HG03520 (cell line): ENCODE data around the gene CASR.
"Not testable (repeated sequence)": the region's sequence is repeated elsewhere in the genome, so short reads cannot be mapped to it uniquely, and the experiment has no call there.

Experiments
- ATAC-seq: cut with Tn5 transposase; IDR thresholded peaks from one replicate; pipeline ENCODE4 v1.9.1; 2021; ENCODE audit warnings: mild to moderate bottlenecking, moderate library complexity; ENCODE audit not compliant: unreplicated experiment

CASR gene, protein sequence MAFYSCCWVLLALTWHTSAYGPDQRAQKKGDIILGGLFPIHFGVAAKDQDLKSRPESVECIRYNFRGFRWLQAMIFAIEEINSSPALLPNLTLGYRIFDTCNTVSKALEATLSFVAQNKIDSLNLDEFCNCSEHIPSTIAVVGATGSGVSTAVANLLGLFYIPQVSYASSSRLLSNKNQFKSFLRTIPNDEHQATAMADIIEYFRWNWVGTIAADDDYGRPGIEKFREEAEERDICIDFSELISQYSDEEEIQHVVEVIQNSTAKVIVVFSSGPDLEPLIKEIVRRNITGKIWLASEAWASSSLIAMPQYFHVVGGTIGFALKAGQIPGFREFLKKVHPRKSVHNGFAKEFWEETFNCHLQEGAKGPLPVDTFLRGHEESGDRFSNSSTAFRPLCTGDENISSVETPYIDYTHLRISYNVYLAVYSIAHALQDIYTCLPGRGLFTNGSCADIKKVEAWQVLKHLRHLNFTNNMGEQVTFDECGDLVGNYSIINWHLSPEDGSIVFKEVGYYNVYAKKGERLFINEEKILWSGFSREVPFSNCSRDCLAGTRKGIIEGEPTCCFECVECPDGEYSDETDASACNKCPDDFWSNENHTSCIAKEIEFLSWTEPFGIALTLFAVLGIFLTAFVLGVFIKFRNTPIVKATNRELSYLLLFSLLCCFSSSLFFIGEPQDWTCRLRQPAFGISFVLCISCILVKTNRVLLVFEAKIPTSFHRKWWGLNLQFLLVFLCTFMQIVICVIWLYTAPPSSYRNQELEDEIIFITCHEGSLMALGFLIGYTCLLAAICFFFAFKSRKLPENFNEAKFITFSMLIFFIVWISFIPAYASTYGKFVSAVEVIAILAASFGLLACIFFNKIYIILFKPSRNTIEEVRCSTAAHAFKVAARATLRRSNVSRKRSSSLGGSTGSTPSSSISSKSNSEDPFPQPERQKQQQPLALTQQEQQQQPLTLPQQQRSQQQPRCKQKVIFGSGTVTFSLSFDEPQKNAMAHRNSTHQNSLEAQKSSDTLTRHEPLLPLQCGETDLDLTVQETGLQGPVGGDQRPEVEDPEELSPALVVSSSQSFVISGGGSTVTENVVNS

DNA sequence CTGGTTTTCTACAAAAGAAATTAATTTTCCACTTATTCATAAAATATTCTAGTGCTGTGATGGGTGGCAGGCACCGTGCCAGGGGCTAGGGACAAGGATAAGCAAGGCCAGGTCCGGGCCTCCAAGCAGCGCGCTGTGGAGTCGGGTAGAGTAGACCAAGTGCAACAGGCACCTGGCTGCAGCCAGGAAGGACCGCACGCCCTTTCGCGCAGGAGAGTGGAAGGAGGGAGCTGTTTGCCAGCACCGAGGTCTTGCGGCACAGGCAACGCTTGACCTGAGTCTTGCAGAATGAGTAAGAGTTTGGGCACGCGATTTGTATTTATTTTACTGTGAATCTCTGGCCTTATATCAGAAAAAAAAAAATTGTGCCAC lies at the start of gene CASR:
CASR (plus strand) TSS at position 148 of the 372 bp plus-strand sequence. CDS start 70,522 bp downstream, outside the sequence.
- ATAC-seq, result no peak

DNA sequence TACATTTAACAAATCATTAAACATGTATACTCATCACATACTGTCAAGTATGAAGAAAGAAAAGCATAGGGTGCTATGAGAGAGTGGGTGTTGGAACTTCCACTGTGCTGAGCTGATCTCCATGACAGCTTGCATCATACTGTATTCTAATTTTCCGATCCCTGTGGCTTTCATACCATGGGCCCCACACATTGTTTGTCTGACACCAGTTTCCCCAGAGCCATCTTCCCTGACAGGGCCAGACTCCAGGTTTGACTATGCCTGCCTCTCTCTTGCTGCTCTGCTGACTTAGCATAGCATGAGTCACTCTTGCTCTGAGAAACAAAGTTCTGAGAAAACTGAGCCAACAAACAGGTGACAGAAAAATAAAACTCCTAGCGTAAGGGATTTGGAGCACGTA lies 37.0 kb upstream of the CASR start:
- ATAC-seq, result no peak

DNA sequence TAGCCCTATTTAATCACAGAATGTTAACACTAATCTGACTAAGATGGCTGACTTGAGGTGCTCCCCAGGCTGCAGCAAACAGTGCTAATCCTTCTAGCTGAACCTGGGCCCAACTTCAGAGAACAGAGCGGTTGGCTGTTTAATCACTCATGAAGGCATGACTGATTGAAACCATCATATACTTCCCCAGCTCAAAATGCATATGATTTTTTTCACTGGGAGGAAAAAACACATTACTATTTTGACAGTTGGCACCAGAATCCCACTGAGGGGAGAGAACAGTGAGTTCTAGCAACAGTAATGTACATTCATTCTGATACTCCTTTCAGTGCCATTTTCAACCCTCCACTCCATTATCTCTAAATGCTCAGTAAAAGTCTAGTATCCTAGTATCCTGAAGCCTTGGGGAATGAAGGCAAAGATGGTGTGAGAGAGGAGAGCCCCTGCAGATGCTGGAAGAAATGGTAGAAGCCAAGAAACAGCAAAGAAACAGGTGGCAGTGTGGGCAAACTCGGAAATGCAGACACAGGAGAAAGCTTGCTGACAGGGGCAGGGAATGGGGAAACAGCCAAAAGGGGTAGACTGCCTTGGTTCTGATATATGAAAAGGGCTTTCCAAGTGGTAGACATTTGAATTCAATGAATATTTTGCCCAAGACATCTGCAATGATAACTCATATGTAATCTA lies 34.4 kb upstream of the CASR start:
- ATAC-seq, result no peak

DNA sequence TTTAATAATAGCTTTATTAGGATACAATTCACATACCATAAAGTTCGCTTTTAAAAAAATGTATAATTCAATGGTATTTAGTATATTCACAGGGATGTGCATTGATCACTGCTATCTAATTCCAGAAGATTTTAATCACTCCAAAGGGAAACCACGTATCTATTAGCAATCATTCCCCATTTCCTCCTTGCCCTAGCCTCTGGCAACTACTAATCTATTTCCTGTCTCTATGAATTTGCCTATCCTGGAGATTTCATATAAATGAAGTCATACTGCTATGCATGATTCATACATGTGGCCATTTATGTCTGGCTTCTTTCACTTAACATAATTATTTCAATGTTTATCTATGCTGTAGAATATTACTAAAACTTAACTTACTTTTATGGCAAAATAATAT lies 32.0 kb upstream of the CASR start:
- ATAC-seq, result no peak

DNA sequence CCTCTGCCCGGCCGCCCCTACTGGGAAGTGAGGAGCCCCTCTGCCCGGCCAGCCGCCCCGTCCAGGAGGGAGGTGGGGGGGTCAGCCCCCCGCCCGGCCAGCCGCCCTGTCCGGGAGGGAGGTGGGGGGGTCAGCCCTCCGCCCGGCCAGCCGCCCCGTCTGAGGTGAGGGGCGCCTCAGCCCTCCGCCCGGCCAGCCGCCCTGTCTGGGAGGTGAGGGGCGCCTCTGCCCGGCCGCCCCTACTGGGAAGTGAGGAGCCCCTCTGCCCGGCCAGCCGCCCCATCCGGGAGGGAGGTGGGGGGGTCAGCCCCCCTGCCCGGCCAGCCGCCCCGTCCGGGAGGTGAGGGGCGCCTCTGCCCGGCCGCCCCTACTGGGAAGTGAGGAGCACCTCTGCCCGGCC lies 18.5 kb upstream of the CASR start:
- ATAC-seq, result not testable (repeated sequence)

DNA sequence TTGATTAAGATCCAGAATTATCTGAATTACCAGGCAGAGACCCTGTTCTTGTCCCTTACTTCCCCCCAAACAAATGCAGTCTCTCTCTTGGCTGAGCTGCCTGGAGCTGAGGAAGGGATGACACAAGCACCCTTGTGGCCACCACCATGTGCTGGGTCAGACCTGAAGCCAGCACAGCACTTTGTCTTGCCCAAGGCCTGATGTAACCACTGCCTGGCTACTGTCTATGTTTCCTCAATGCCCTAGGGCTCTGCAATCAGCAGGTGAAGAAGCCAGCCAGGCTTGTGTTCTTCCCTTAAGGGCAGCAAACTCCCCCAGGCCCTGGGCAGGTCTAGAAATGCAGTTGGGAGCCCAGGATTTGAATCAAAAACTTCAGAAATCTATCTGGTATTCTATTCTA lies 15.8 kb upstream of the CASR start:
- ATAC-seq, result no peak

DNA sequence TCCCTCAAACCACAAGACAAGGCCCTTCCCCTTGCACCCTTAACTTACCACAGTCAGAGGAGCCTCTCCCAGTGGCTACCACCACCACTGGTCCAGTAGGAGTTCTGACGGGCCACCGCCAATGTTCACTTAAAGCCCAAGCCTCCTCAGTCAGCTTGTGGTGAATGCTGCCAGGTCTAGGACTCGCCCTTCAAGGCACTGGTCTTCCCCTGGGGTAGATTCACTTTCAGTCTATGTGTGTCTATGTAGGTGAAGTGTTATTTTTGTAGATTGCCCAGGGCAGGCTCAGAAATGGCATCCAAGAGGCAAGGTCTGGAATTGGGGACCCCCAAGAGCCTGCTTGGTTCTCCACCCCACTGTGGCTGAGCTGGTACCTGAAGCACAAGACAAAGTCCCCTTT lies 15.4 kb upstream of the CASR start:
- ATAC-seq, result no peak

DNA sequence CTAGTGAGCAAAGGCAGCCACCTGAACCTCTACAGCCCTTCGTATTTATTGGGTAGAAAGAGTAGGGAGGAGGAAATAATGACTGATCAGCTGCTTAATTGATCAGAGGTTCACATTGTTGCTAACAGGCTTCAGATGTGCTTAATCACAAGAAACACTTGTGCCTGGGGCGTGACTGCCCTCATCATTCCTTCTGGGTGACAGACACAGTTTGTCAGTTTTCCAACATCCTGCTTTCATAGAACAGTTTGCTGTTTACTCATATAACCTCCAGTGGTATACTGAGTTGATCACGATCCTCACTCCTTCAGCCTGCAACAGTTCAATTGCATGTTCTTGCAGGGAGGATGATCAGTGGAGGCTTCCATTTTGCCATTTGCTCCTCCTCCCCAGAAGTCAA lies 13.6 kb upstream of the CASR start:
- ATAC-seq, result no peak

DNA sequence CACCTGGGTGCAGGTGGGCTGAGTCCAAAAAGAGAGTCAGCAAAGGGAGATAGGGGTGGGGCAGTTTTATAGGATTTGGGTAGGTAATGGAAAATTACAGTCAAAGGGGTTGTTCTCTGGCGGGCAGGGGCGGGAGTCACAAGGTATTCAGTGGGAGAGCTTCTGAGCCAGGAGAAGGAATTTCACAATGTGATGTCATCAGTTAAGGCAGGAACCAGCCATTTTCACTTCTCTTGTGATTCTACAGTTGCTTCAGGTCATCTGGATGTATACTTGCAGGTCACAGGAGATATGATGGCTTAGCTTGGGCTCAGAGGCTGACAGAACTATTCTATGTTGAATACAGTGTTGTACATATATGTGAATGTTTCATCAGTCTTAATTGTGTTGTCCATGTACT lies 12.1 kb upstream of the CASR start:
- not testable (repeated sequence) for ATAC-seq

DNA sequence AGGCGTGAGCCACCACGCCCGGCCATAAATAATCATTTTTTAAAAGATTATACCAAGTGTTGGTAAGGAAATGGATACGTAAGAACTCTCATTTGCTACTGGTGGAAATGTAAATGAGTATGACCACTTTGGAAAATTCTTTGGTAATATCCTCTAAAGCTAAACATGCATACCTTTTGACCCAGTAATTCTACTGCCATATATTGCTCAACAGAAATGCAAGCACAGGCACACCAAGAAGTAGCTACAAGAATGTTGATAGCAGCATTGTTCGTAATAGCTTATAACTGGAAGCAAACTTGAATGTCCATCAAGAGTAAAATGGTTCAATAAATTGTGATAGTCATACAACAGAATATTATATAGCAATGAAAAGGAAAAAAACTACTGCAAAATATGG lies 4.8 kb upstream of the CASR start:
- ATAC-seq, result no peak

DNA sequence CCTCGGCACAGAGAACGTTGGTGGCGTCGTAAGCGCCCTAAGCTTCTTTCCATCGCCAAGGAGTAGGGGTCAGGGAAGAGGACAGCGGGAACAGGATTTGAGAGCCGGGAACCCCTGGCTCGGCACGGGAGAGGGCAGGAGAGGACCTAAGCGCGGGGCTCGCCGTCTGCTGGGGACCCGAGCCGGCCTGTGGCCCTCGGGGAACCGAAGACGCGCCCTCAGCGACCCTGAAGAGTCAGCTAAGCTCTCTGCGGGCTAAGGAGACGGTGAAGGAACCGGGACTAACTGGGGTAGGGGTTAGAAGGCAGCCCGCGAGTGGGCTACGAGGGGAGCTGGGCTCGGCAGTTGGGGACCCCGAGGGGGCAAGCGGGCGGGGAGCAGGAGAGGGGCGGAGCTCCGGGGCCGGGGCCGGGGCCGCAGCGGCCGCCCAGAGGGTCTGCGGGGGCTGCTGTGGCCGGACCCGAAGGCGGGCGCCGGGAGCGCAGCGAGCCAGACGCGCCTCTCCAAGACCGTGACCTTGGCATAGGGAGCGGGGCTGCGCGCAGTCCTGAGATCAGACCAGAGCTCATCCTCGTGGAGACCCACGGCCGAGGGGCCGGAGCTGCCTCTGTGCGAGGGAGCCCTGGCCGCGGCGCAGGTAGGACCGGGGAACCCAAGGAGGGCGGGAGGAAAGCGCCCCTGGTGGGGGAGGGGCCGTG lies 574 bp downstream of the CASR start:
- no peak for ATAC-seq

DNA sequence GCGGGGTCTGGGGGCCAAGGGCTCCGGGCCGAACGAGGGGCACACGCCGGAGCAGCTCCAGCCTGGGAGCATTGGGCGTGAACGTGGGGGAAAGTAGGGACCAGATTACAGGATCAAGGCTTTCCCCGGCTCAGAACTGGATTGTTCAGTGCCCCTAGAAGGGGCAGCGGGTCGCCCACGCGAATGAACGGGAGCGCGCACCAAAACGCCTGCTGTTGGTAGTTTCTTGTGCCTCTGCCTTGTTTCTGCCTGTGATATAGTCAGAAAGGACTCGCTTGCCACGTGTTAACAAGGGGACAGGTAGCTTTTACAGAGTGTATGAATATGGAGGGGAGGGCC lies 1.1 kb downstream of the CASR start:
- no peak for ATAC-seq

DNA sequence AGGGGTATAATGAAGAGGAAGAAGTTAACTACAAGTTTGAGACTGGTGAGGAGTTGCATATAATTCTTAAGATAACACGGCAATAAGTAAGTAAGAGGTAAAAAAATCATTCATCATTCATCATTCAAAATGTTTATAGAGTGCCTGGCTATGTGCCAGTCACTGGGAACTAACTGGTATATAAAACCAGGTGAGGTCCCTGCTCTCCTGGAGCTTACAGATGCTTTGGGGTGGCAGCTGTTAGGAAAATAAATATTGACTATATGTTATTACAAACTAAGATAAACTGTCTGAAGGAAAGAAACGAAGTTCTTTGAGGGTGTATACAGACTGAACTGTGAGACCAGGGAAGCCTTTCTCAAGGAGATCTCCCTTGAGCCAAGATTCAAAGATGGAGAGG lies 2.9 kb downstream of the CASR start:
- ATAC-seq, result no peak

DNA sequence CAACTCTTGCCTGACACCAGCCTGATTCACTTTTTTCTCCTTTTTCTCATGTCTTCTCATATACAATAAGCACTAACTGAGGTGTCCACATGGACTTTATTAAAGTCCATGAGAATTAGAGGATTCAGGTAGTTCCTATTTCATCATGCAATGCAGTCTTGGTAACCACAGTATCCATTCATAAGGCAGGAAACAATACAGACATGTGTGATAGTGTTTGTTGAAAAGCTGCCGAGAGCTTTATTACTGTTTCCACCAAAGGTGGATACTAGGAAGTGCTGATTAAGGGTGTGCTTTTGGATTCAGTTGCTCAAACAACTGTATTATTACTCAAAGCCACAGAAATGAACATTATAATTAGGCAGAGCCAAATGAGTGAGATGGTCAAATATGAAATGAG lies 5.3 kb downstream of the CASR start:
- ATAC-seq, result no peak

DNA sequence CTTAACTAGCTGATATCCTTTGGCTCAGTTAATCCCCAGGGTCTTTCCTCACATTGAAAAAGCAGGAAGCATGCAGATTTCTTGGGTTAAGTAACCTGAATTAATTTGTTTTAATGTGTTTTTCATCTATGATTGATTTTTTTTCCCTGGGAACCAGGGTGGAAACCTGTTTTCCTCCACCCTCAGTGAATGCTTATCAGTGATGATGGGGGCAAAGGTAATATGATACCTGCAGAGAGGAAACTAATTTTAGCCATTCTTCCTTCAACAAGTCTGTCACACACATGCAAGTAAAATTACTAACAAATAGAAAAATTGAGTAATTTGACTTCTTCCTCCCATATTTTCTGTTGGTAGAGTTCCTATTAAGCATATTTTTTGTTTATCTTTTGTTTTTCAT lies 5.9 kb downstream of the CASR start:
- no peak for ATAC-seq

DNA sequence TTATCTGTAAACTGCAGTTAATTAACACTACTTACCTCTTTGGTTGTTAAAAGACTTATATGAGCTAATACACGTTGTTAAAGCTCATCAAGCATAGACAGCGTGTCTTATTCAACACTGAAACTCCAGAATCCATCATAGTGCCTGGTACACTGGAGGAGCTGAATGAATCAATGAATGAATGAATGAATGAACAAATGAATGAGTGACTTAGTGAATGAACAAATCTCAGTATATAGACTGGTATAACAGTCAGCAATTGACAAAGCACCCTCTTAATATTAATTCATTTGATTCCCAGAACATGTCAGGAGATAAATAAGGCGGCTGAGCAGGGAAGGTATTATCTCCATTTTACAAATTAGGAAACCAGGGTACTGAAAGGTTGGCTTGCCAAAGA lies 7.1 kb downstream of the CASR start:
- no peak for ATAC-seq

DNA sequence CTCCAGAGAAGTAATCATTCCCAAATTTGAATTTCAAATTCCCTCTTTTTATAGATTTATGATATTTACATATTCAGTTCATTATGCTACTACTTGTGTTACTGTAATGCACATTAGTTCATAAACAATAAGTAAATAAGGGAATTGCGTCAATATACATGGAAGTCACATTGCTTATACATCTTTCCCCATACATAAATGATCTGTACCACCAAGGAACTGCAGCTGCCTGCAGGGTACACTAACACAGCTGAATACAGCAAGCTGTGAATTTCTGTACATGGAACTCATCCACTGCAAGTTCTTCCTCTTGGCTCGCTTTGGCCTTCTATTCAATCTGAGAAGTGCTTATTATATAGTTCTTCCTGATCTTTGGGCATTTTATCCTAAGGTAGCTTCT lies 15.5 kb downstream of the CASR start:
- ATAC-seq, result no peak

DNA sequence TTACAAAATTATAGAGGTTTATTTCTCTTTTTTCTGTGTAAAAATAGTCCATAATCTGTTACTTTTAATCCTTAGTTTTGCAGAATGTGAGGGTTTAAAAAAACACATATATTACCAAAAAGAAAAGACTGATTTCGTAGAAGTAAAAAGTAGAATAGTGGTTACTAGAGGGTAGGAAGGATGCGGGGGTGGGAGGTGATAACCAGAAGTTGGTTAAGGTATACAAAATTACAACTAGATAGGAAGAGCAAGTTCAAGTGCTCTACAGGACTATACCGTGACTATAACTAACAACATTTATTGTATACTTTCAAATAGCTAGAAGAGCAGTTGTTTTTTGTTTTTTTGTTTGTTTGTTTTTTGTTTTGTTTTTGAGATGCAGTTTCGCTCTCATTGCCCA lies 16.1 kb downstream of the CASR start:
- ATAC-seq, result no peak

DNA sequence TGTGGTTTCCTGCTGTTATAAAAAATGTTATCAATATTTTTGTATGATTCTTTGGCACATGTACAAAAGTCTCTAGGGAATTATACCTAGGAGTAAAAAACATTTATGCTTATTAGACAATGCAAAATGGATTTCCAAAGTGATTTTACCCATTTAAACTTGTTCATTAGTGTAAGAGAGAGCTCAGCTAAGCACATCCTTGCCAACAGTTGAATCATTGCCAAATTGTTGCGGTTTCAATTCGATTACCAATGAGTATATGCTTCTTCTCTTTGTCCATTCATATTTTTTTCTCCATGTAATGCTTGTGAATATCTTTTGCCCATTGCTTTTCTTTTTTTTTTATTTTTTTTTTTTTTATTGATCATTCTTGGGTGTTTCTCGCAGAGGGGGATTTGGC lies 17.2 kb downstream of the CASR start:
- ATAC-seq, result no peak

DNA sequence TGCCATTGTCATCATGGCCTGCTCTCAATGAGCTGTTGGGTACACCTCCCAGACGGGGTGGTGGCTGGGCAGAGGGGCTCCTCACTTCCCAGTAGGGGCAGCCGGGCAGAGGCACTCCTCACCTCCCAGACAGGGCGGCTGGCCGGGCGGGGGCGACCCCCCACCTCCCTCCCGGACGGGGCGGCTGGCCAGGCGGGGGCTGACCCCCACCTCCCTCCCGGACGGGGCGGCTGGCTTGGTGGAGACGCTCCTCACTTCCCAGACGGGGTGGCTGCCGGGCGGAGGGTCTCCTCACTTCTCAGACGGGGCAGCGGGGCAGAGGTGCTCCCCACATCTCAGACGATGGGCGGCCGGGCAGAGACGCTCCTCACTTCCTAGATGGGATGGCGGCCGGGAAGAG lies 18.0 kb downstream of the CASR start:
- ATAC-seq, result not testable (repeated sequence)

DNA sequence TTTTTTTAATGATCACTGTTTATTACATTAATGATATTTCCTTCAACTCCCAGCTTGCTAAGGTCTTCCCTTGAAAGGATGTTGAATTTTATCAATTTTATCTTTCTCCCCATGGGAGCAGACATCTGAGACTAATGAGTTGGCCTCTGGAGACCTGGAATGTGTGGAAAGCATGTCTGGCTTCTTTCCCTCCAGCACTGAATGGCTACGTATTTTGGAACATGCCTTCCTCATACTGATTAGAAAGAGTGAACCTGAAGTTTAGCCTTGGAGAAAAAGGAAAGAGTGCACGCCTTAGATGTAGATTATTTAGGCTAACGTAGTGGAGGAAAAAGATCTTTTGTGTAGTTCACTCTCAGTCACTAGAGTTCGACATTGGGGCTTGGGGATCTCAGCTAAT lies 25.1 kb downstream of the CASR start:
- ATAC-seq, result no peak
